Breast epithelium (tissue), 4 donors: ENCODE data around the gene MYEF2. TPM values are rescaled to one million over a fixed set of nuclear protein-coding genes. Genes with fewer than 3 reads are reported as not detected.

Source experiments
- DNase-seq, 2 donors: peaks; one replicate each; pipeline ENCODE4 v3.0.0-alpha.2; 2019; ENCODE audit warnings: low spot score in 2 of 2
- H3K27ac ChIP-seq, 2 donors: fragments of 200-600 bp; sonication (generic) in 1 of 2; one replicate each; pipeline ENCODE4 v1.5.1; 2016 to 2019; ENCODE audit warnings: mild to moderate bottlenecking in 1 of 2
- H3K27me3 ChIP-seq, 2 donors: fragments of 200-600 bp; sonication (generic) in 1 of 2; one replicate each; pipeline versions ENCODE4 v1.5.1 to v1.6.0; 2017 to 2019; ENCODE audit warnings: control low read depth in 1 of 2, mild to moderate bottlenecking in 1 of 2
- H3K36me3 ChIP-seq: fragments of 200-600 bp; one replicate; pipeline ENCODE4 v1.5.1; 2019
- H3K4me1 ChIP-seq, 2 donors: fragments of 200-600 bp; sonication (generic); one replicate each; pipeline ENCODE4 v1.5.1; 2016 to 2019; ENCODE audit warnings: control low read depth in 1 of 2
- H3K4me3 ChIP-seq, 3 donors: fragments of 200-600 bp; sonication (generic); 1 replicate in 2 of 3; 2 replicates in 1 of 3; pipeline ENCODE4 v1.5.1; 2016 to 2019; ENCODE audit warnings: mild to moderate bottlenecking in 3 of 3, moderate library complexity in 2 of 3
- H3K9me3 ChIP-seq, 2 donors: fragments of 200-600 bp; sonication (generic) in 1 of 2; one replicate each; pipeline ENCODE4 v1.5.1; 2016 to 2019; ENCODE audit warnings: control low read depth in 1 of 2
- CTCF ChIP-seq, 3 donors: fragments of 450-650 bp; IDR thresholded peaks; one replicate each; pipeline ENCODE4 v1.5.1; 2016 to 2017; ENCODE audit warnings: antibody characterized with exemption in 3 of 3, mild to moderate bottlenecking in 3 of 3, moderate library complexity in 3 of 3
- POLR2A ChIP-seq: fragments of 450-650 bp; IDR thresholded peaks from one replicate; pipeline ENCODE4 v1.6.1; 2016; ENCODE audit warnings: antibody characterized with exemption, mild to moderate bottlenecking, moderate library complexity
- POLR2AphosphoS5 ChIP-seq, 3 donors: sonication (generic); formaldehyde crosslinking; IDR thresholded peaks; one replicate each; pipeline ENCODE4 v1.6.1; 2017; ENCODE audit warnings: antibody characterized with exemption in 3 of 3
- intact Hi-C: fragments of 100-400 bp; cut with DNase I; formaldehyde crosslinking; loops from one replicate; pipeline ENCODE4 v1.15.1; 2023; ENCODE audit warnings: low total_unique reads
- total RNA-seq, 3 donors: library from RNA; depleted of rRNA; stranded (reverse); fragments of >200 nt; gene quantifications; one replicate each; pipeline ENCODE4 v1.1.0, GENCODE V29; 2016

MYEF2 gene
- total RNA-seq, 3 donors from 2014 or later, result 4.8 to 29.4 (median 19.3) TPM

- H3K9me3 ChIP-seq, result no peaks in the 10 kb centered on the region
- no peak for DNase-seq
- H3K36me3 ChIP-seq, result no peaks in the 10 kb centered on the region
- H3K27ac ChIP-seq, result no peak overlapping the region
- intact Hi-C loops, result no loop called here
- no peak for TF ChIP-seq POLR2A
- no peak for TF ChIP-seq POLR2AphosphoS5 (IDR thresholded peaks at IDR 0.05)
- no peak overlapping the region for H3K4me3 ChIP-seq
- H3K4me1 ChIP-seq, result no peaks in the 10 kb centered on the region
- no peaks in the 10 kb centered on the region for H3K27me3 ChIP-seq
Measured at GRCh38 chr15:48109856-48110531, 68.1 kb downstream of the MYEF2 start.

- DNase-seq, result no peak
- Histone ChIP-seq H3K27me3 (no peaks in the 10 kb centered on the region), H3K4me1 (no peaks in the 10 kb centered on the region), H3K27ac (no peak overlapping the region), H3K36me3 (no peaks in the 10 kb centered on the region), H3K9me3 (no peaks in the 10 kb centered on the region), H3K4me3 (no peak overlapping the region)
- intact Hi-C loops, result no loop called here
- TF ChIP-seq POLR2A, result no peak
- TF ChIP-seq CTCF (IDR thresholded peaks at IDR 0.05), result no peak
- no peak for TF ChIP-seq POLR2AphosphoS5 (IDR thresholded peaks at IDR 0.05)
Measured at GRCh38 chr15:48109212-48109611, 68.9 kb downstream of the MYEF2 start.

- H3K27ac ChIP-seq, result no peak overlapping the region
- intact Hi-C loops, result no loop called here
- no peaks in the 10 kb centered on the region for H3K36me3 ChIP-seq
- DNase-seq, result no peak
- no peaks in the 10 kb centered on the region for H3K27me3 ChIP-seq
- no peaks in the 10 kb centered on the region for H3K9me3 ChIP-seq
- H3K4me3 ChIP-seq, result no peak overlapping the region
- H3K4me1 ChIP-seq, result no peaks in the 10 kb centered on the region
- no peak for TF ChIP-seq POLR2AphosphoS5 (IDR thresholded peaks at IDR 0.05)
- no peak for TF ChIP-seq POLR2A
- TF ChIP-seq CTCF (IDR thresholded peaks at IDR 0.05), result no peak
Measured at GRCh38 chr15:48105936-48106335, 72.2 kb downstream of the MYEF2 start.

- H3K4me3 ChIP-seq, result no peak overlapping the region
- no peak for DNase-seq
- H3K27me3 ChIP-seq, result no peaks in the 10 kb centered on the region
- no peaks in the 10 kb centered on the region for H3K36me3 ChIP-seq
- no peak overlapping the region for H3K27ac ChIP-seq
- no peaks in the 10 kb centered on the region for H3K9me3 ChIP-seq
- TF ChIP-seq POLR2AphosphoS5 (IDR thresholded peaks at IDR 0.05), result no peak
- TF ChIP-seq POLR2A, result no peak
- TF ChIP-seq CTCF (IDR thresholded peaks at IDR 0.05), result no peak
- H3K4me1 ChIP-seq, result no peaks in the 10 kb centered on the region
- intact Hi-C loops, result no loop called here
Measured at GRCh38 chr15:48103647-48104046, 74.4 kb downstream of the MYEF2 start.

- no peak for TF ChIP-seq CTCF (IDR thresholded peaks at IDR 0.05)
- no peak for TF ChIP-seq POLR2AphosphoS5 (IDR thresholded peaks at IDR 0.05)
- TF ChIP-seq POLR2A, result no peak
- intact Hi-C loops, result no loop called here
- no peak for DNase-seq
- H3K4me1 ChIP-seq, result no peaks in the 10 kb centered on the region
- H3K9me3 ChIP-seq, result no peaks in the 10 kb centered on the region
- H3K27me3 ChIP-seq, result no peaks in the 10 kb centered on the region
- H3K27ac ChIP-seq, result no peak overlapping the region
- no peak overlapping the region for H3K4me3 ChIP-seq
- no peaks in the 10 kb centered on the region for H3K36me3 ChIP-seq
Measured at GRCh38 chr15:48102167-48102566, 75.9 kb downstream of the MYEF2 start.
